GM18907 (cell line): ENCODE results near the gene PGRMC2.
A peak's percentile ranks its signal among the peaks of the same experiment; 100 is the strongest.

Source experiments
- ATAC-seq: cut with Tn5 transposase; IDR thresholded peaks from one replicate; pipeline ENCODE4 v1.9.1; 2021; ENCODE audit warnings: mild to moderate bottlenecking, moderate library complexity; ENCODE audit not compliant: unreplicated experiment

The PGRMC2 gene, protein sequence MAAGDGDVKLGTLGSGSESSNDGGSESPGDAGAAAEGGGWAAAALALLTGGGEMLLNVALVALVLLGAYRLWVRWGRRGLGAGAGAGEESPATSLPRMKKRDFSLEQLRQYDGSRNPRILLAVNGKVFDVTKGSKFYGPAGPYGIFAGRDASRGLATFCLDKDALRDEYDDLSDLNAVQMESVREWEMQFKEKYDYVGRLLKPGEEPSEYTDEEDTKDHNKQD

DNA sequence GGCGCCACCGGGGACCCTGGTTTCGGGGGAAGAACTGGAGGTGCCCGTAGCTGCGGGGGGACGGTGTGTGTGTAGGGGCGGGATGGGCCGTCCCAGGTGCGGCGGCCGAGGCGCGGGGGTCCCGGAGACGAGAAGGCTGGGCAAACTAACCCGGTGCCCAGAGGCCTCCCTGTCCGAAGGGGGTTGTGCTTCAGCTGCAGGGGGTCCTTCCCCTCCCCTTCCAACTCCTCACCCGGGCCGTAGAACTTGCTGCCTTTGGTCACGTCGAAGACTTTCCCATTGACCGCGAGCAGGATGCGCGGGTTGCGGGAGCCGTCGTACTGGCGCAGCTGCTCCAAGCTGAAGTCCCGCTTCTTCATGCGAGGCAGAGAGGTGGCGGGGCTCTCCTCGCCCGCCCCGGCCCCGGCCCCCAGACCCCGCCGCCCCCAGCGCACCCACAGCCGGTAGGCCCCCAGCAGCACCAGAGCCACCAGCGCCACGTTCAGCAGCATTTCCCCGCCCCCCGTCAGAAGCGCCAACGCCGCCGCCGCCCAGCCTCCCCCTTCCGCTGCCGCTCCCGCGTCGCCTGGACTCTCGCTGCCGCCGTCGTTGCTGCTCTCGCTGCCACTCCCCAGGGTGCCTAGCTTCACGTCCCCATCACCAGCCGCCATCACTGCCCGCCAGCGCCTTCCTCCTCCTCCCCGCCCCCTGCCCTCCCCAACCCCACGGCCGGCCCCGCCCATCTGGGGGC is at the start of gene PGRMC2:
Gene PGRMC2, minus strand, starts transcription at position 673 of the 730 bp plus-strand sequence. Its CDS starts 23 bp downstream, at position 650.
- ATAC-seq, result peak; percentile 19

DNA sequence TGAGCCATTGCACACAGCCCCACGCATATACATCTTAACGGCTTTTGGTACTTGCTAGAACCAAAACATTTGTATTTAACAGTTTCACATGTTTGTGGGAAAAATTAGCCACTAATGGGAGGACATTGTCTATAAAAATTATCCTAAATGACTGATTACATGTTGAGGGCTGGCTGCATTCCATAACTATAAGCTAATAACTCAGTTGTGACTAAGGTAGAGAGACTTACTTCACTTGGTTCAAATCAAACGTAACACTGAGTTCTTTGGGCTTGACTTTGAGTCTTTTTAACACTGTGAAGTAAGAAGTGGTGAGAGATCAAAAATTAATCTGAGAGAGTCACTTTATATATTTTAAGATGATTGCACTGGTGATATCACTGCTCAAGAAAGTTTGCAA is 47.9 kb upstream of the PGRMC2 start:
- ATAC-seq, result no peak

DNA sequence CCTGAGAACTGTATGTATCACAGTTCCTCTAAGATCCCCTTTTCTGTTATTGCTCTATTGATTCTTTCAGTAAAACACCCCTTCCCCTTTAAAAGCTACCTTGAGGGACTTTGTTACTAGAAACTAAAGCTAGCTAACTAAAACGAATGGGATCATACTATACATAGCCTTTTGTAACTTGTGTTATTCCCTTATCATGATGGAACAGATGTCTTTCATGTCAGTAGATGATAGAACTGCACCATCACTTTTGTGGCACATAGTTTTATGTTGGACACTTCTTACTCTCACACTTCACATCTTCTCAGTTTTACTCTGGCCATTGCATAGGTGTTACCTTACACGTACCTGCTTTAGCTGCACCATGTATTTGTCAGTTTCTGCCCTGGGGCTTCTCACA is 46.6 kb upstream of the PGRMC2 start:
- ATAC-seq, result no peak

DNA sequence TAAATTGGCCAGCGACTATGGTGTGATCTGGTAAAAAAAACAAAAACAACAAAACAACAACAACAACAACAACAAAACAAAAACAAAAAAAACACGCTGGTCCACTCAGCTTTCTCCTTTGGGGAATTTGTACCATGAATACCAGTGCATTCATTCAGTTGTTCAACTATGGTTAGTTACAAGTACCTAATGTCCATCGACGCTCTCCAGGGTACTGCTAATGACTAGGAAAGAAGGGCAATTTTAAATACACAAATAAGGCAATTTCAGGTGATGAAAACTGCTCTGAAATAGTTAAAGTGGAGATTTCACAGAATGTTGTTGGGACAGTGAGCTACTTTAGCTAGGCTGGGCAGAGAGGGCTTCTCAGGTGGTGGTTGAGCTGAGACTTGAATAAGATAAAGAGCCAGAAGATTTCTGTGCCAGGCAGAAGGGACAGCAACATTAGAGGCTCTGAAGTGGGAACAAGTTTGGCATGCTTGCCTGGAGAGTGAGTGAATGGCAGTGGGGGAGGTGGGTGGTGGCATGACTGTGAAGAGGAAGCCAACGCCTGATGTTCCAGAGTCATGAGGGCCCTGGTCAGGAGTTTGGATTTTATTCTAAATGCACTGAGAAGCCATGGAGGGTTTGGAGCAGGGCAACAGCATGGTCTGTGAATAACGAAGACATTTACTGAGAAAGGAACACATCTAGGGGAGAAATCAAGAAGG is 45.9 kb upstream of the PGRMC2 start:
- no peak for ATAC-seq

DNA sequence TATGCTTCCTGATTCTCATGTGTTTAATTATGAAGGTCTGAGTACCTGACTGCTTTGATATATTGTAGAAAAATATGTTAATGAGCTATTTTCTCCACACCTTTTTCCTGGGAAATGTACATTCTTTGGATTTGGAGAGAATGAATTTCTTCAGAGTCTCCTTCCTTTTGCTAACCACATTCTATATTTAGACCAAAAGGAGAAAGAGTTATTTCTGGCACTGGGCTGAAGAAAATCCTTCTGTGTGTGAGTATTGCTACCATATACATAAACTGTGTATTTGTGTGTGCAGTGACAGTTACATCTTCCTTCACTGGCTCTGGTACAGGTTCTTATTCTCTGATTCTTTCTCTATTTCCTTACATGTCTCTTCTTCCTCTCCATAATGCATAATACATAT is 44.5 kb upstream of the PGRMC2 start:
- ATAC-seq, result no peak

DNA sequence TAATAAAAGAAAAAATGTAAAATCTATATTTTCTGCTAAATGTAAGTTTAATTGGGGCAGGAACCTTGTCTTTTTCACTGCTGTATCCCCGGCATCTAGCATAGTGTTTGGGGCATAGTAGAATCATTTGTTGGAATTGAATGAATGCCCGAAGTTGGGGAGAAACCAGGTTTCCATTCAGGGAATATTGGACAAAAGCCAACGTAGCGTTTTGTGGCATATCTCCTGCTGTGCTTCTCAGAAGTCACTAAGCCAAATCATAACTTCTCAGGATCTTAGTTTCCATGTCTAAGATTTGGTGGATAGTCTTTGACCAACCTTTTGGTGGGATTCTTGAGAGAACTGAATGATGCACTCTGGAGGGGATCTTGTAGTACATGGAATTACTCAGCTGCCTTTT is 42.0 kb upstream of the PGRMC2 start:
- no peak for ATAC-seq

DNA sequence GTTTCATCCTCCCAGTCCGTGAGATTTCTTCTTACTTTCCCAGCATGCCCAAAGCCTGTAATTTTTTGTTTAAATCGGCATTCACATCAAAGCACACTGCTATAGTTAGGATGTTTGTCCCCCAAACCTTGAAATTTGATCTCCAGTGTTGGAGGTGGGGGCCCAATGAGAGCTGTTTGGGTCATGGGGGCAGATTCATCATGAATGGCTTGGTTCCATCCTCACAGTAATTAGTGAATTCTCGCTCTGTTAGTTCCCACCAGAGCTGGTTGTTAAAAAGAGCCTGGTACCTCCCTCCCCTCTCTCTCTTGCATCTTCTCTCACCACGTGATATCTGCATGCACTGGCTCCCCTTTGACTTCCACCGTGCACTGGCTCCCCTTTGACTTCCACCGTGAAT is 40.5 kb upstream of the PGRMC2 start:
- ATAC-seq, result no peak

DNA sequence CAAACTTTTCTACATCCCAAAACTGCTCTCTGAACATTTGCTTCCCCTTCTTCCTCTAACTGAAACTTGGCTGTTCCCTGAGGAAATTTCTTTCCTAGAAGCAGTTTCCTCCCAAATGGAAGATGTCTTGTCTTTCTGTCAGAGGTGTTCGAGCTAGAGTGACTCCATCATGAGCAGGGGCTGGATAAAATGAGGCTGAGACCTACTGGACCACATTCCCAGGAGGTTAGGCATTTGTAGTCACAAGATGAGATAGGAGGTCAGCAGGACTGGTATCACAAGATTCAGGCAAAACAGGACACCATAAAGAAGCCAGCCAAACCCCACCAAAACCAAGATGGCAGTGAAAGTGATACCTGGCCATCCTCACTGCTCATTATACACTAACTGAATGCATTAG is 35.8 kb upstream of the PGRMC2 start:
- ATAC-seq, result no peak

DNA sequence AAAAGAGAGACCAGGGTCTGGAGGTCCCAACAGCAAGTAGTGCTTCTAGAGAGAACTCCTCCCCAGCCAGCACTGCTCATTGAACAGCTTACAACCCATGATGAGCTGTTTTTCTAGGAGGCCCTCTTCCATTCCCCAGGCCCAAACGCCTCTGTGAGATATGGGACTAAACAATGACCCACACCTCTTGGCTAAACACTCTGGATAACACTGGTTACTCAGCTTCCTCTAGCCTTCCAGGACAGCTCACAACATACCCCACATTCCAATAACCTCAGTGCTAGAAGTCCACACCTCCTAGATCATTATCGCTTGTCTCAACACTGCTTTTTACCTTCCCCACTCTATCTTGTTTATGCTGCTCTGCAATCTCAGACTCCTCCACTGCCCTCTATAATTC is 35.4 kb upstream of the PGRMC2 start:
- ATAC-seq, result no peak

DNA sequence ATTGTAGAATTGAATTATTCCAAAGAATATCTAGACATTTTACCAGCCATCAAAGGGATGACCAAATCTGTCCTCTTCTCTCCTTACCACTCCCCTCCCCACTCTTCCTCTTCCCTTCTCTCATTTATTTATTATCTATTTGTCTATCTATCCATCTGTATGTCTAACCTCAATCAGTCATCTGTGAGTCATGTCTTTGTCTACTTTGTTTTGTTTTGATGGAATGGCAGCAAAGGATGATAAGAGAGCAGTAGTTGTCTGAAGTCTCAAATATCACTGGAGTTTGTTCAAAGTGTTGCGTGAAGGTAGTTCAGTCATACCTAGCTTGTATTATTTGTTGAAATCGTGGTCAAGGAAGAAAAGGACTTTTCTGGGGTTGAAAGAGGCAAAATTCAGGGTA is 34.7 kb upstream of the PGRMC2 start:
- no peak for ATAC-seq

DNA sequence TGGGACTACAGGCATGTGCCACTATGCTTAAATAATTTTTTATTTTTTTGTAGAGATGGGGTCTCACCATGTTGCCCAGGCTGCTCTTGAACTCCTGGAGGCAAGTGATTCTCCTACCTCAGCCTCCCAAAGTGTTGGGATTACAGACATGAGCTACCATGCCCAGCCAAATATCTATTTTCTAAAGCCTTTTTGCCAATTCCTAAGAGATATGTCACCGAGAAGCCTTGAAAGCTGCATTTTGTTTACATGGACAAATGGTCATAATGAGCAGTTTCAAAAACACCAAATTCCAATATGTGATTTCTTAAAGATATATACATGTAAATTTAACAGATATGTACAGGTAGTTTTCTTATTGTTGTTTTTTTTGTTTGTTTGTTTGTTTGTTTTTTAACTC is 33.0 kb upstream of the PGRMC2 start:
- no peak for ATAC-seq

DNA sequence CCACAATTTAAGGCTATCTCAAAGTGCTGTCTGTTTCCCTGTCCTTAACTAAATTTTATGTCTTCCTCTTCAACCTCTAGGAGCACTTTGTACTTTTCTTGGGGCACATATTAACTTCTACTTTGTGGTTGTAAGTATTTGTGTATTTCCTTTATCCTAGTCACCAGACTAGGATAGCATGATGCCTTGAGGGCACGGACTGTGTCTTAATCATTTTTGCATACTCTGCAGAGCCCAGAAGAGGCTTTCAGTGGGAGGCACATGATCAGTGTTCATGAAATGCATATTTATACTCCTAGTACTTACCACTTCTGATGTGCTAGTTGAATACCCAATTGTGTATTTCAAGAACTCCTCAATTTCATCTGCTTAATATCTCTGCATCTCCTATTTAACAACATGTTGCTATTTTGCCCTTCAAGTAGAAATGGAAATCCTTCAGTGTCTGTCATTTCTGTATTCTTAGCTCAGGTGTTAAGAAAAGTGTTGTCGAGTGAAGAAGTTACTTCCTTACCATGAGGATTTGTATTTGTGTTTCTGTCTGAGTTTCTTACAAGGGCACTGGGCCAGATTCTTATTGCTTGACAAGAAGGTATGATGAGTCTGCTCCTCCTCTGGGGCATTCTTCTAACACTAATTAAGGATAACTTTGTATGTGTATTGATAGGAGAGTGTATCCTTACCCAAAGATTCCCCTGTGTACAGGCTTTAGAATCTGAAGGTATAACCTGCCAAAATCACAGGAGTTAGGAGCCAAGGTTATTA is 28.3 kb upstream of the PGRMC2 start:
- no peak for ATAC-seq

DNA sequence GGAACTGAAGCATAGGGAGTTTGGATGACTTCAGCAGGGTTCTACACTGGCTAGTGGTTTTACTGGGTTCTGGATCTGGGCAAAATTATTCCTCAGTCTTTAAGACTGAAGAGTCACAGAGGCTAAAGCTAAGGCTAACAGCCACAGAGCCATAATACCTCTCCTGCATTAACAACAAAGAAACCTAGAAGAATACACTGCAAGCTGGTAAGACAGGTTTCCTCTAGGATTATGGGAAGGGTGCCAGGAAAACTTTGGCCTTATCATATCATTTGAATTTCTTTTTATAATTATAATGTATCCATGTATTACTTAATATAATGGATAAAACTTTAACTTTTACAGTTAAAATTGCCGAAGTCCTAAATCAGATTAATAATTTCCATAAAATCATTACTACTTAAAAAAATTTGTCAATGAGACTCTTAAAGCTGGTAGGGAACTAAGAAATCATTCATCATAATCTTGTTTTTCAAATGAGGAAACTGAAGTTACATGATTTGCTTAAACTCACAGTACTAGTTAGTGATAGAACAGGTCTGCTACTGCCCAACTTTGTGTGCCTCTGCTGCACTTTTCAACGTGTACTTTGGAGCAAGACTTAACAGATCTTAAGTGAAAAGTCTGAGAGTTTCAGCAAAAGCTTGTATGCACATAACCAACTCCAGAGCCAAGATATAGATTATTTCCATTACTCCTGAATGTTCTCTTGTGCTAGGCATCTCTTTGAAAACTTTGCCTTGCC is 24.2 kb upstream of the PGRMC2 start:
- no peak for ATAC-seq

DNA sequence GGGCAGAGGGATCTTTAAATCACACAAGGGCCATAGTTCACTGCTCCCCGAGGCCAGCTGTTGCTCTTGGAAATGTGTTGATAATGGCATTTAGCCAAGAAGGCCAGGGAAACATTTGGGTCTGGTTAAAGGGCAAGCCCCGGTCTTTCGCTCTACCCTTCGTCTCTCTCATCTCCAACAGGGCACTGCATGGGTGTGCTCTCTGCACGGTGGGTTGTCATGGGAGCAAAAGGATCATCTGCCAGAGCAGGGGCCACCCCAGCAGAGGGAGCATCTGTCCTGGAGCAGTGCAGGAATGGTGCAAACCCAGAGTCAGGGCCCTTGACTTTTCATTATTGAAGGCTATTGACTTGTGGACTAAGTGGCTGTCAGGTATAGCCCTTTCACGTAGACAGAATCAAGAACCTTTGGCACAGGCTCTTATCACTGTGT is 22.7 kb upstream of the PGRMC2 start:
- no peak for ATAC-seq

DNA sequence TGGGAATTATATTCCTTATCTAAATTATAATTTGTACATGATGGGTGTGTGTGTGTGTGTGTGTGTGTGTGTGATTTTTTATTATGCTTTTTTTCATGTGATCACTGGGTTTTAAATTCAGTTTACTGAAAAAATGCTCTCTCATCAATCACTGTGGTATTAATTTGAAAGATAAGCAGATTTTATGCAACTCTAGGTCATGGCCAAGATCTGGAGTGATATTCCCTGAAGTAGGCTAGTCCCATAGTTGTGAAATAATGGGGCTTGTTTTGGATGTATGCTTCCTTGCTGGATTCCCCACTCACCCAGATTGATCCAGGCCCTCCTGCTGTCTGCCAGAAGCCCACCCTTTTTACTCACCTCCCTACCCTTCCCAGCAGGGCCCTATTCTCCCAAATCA is 22.0 kb upstream of the PGRMC2 start:
- ATAC-seq, result no peak

DNA sequence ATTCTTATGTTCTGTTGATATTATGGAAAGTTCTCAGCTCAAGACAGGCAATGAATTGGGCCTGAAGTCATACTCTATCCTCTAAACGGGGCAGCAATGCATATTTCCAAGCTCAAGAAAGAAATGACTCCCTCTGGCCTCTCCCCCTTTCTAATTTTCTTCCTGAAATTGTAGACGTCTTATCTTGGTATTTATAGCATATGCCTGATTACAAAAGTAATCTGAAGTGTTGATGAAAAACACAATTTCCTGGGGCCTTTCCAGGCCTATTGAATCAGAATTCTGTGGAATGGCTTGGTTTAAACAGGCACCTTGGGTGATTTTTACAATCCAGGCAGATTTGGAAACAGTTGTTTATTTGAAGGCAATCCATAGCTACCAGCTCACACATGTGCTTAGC is 21.4 kb upstream of the PGRMC2 start:
- no peak for ATAC-seq

DNA sequence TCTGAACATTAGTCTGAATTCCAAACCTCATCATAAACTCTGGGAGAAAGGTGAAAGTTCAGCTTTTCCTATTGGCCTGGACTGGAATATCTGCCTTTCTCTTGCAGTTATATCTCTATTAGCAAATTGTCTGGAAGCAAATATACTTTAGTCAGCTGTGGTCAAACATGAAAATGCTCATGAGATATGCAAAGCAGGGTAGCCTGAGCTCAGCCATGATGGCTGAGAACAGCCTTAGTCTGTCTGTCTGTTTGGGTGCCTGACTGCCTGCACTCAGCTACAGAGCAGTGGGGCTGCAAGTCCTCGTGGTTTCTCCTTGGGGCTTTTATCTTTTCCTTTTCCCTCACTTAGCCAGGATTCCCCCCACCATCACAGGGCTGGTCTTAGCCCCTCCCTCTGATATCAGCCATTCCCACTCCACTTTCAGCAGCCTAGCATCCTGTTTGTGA is 19.5 kb upstream of the PGRMC2 start:
- peak; percentile 75 for ATAC-seq

DNA sequence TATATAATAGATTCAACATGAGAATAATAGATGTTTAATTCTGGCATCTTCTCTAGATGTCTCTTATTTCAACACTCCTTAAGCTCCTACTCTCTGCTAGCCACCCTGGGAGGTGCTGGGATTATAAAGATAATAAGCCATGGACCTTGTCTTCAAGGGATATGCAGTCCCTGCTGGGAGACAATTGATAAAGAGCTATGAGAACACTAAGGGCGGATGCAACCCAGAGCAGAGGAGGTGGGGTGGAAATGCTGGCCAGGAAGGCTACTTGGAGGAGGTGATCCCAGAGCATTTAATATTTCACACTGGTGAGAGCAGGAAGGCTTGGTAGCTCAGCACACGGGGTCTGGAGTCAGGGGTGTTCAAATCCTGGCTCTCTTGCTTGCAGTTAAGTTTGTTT is 18.3 kb upstream of the PGRMC2 start:
- ATAC-seq, result no peak

DNA sequence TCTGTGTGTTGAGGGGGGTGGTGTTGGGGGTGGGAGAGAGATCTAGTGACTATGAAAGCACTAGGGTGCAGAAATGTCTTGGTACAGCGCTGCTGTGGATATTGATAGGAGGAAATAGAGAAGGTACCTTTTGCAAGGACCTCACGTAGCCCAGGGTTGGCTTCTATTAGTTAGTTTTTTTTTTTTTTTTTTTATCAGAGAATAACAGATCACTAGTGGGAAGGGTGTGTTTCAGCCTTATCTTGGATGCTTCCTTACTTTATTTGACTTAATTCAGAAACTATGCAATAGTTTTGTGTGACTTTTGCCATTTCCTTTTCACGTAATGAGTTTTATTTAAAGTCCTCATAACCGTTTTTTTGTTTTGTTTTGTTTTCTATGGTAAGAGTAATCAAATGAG is 16.4 kb upstream of the PGRMC2 start:
- no peak for ATAC-seq

DNA sequence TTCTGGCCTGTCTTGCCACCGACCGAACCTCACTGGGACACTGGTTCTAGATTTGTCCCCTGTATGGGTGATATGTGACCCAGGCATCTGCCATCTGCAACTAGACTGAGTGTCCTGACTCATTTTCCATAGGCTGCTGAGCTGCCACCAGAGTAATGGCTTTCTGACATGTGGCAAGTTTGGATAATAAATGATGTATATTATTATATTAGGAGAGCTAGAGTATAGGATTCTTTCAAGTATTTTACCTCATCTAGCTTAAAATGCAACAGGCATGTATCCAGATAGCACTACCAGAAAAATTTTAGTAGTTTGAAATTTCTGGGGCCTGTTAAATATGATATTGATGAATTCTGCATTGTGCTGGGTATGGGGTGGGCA is 15.8 kb upstream of the PGRMC2 start:
- ATAC-seq, result no peak

DNA sequence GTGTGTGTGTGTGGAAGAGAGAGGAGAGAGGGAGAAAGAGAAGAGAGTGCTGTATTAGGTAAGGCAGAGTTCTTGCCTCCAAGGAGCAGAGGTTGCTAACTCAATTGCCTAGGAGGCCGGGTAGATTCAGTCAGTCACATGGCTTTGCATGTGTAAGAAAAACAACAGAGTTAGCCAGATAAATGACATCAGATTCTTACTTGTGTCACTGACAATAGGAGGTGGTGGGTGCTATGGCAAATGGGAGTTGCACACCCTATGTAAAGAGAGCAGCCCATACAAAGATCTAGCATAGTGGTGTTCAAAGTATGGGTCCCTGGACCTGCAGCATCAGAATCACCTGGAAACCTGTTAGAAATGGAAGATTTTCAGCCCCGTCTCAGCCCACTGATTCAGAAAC is 14.4 kb upstream of the PGRMC2 start:
- no peak for ATAC-seq
